ENCODE results near the gene CFAP92. TPM values are rescaled to one million over a fixed set of nuclear protein-coding genes. Genes with fewer than 3 reads are reported as not detected.

CFAP92 gene
- total and polyA plus RNA-seq, 4 donors: 0.05 to 0.25 (median 0.06) TPM; not detected in 1

- TF ChIP-seq ZBTB33 (IDR thresholded peaks at IDR 0.05): no peak
- no peak for TF ChIP-seq HNF4A (conservative IDR thresholded peaks at IDR 0.05)
- TF ChIP-seq EGR1 (IDR thresholded peaks at IDR 0.05; ENCODE audit: low read depth in 2 of 2): no peak
- TF ChIP-seq RAD21 (IDR thresholded peaks at IDR 0.05): no peak
Observed at GRCh38 chr3:128967748-128968355, 26.0 kb downstream of the CFAP92 start (continued).

- H3K9me3 ChIP-seq (ENCODE audit: control insufficient read depth in 4 of 4, low read length in 3 of 4): no peaks in the 10 kb centered on the region
- no peaks in the 10 kb centered on the region for H3K36me3 ChIP-seq (ENCODE audit: control insufficient read depth in 4 of 4, insufficient read depth in 3 of 4, low read depth in 1 of 4, low read length in 3 of 4)
- H3K4me3 ChIP-seq (ENCODE audit: low read depth in 1 of 3, low read length in 3 of 3): no peak overlapping the region
- DNase-seq (ENCODE audit: low spot score): no peak
- WGBS: 79% methylated on average over 3 of the region's 3 CpGs
- TF ChIP-seq ZBTB33 (IDR thresholded peaks at IDR 0.05) (no peak), JUND (IDR thresholded peaks at IDR 0.05) (no peak), YY1 (IDR thresholded peaks at IDR 0.05) (no peak), HNF4G (IDR thresholded peaks at IDR 0.05) (no peak), GABPA (IDR thresholded peaks at IDR 0.05 in 1 of 2, conservative IDR thresholded peaks at IDR 0.05 in 1 of 2) (no peak), HNF4A (conservative IDR thresholded peaks at IDR 0.05) (no peak), CTCF (IDR thresholded peaks at IDR 0.05; ENCODE audit: low read depth, low read length, missing input control) (no peak), NR2F2 (IDR thresholded peaks at IDR 0.05) (no peak), SP1 (IDR thresholded peaks at IDR 0.05) (no peak), FOXA1 (IDR thresholded peaks at IDR 0.05) (no peak), MAX (IDR thresholded peaks at IDR 0.05) (no peak), TAF1 (conservative IDR thresholded peaks at IDR 0.05) (no peak), RXRA (IDR thresholded peaks at IDR 0.05) (no peak)
- no peak overlapping the region for H3K9ac ChIP-seq (ENCODE audit: low read depth in 1 of 2, low read length in 2 of 2)
- H3K4me1 ChIP-seq (ENCODE audit: control insufficient read depth in 4 of 4, insufficient read depth in 4 of 4, low read length in 3 of 4): no peaks in the 10 kb centered on the region
- peaks cover 0 to 3% (median 0%) of the 10 kb centered on the region in 4 donors for H3K27me3 ChIP-seq (ENCODE audit: control insufficient read depth in 4 of 4, insufficient read depth in 4 of 4, low read length in 3 of 4)
- no peak overlapping the region for H3K27ac ChIP-seq (ENCODE audit: low read depth in 1 of 2, low read length in 2 of 2)
Observed at GRCh38 chr3:128965818-128966217, 28.1 kb downstream of the CFAP92 start.

GRCh38 chr3:128965280-128965679, 28.6 kb downstream of the CFAP92 start:
- H3K9me3 ChIP-seq (ENCODE audit: control insufficient read depth in 4 of 4, low read length in 3 of 4): no peaks in the 10 kb centered on the region
- H3K36me3 ChIP-seq (ENCODE audit: control insufficient read depth in 4 of 4, insufficient read depth in 3 of 4, low read depth in 1 of 4, low read length in 3 of 4): no peaks in the 10 kb centered on the region
- no peak for DNase-seq (ENCODE audit: low spot score)
- TF ChIP-seq HNF4A (conservative IDR thresholded peaks at IDR 0.05): no peak
- no peak for TF ChIP-seq FOXA1 (IDR thresholded peaks at IDR 0.05)
- no peak for TF ChIP-seq HNF4G (IDR thresholded peaks at IDR 0.05)
- TF ChIP-seq NR2F2 (IDR thresholded peaks at IDR 0.05): no peak
- TF ChIP-seq SP1 (IDR thresholded peaks at IDR 0.05): no peak
- TF ChIP-seq RAD21 (IDR thresholded peaks at IDR 0.05): no peak
- no peak for TF ChIP-seq REST (IDR thresholded peaks at IDR 0.05)
- TF ChIP-seq FOXA2 (IDR thresholded peaks at IDR 0.05): no peak
- TF ChIP-seq RXRA (IDR thresholded peaks at IDR 0.05): no peak
- WGBS: 85% methylated on average over 8 of the region's 9 CpGs
- H3K27me3 ChIP-seq (ENCODE audit: control insufficient read depth in 4 of 4, insufficient read depth in 4 of 4, low read length in 3 of 4): peaks cover 0 to 3% (median 0%) of the 10 kb centered on the region in 4 donors
- no peaks in the 10 kb centered on the region for H3K4me1 ChIP-seq (ENCODE audit: control insufficient read depth in 4 of 4, insufficient read depth in 4 of 4, low read length in 3 of 4)
- no peak overlapping the region for H3K9ac ChIP-seq (ENCODE audit: low read depth in 1 of 2, low read length in 2 of 2)
- H3K27ac ChIP-seq (ENCODE audit: low read depth in 1 of 2, low read length in 2 of 2): no peak overlapping the region
- no peak overlapping the region for H3K4me3 ChIP-seq (ENCODE audit: low read depth in 1 of 3, low read length in 3 of 3)

All from liver (tissue), 9 donors.